A673 (cell line): ENCODE results near the gene NBEAL1. TPM values are rescaled to one million over a fixed set of nuclear protein-coding genes. Genes with fewer than 3 reads are reported as not detected.

Experiments
- BruUV-seq: library from RNA; stranded (reverse); fragments of 400-500 nt; replicated peaks from 2 replicates; lab custom pipeline; 2021; lab: Mats Ljungman, UMichigan
- CTCF ChIA-PET: fragments of 300-600 bp; sonication (Branson Sonifier 250); formaldehyde crosslinking; loops from one replicate; lab custom pipeline; 2022; ENCODE audit warnings: antibody characterized with exemption; lab: Charles Lee
- POLR2A ChIA-PET: fragments of 300-600 bp; sonication (Branson Sonifier 250); formaldehyde crosslinking; loops from one replicate; lab custom pipeline; 2022; ENCODE audit warnings: antibody characterized with exemption; ENCODE audit not compliant: low non-redundant PET; lab: Charles Lee
- DNase-seq: peaks from one replicate; pipeline ENCODE4 v3.0.0-alpha.2; 2015; ENCODE audit warnings: low spot score
- H3K27ac ChIP-seq: fragments of 200-600 bp; sonication (generic); 2 replicates; pipeline ENCODE4 v1.5.1; 2016; ENCODE audit warnings: mixed run types, low read depth, mild to moderate bottlenecking, mixed read lengths, antibody characterized with exemption, low read length; ENCODE audit not compliant: poor library complexity, severe bottlenecking
- H3K27me3 ChIP-seq: fragments of 200-600 bp; sonication (generic); replicated peaks from 2 replicates; pipeline ENCODE4 v1.6.1; 2017; ENCODE audit warnings: mixed run types, low read depth, mild to moderate bottlenecking, mixed read lengths, antibody characterized with exemption, low read length; ENCODE audit not compliant: insufficient read depth, poor library complexity
- H3K36me3 ChIP-seq: fragments of 200-600 bp; sonication (generic); 2 replicates; pipeline ENCODE4 v1.6.1; 2016; ENCODE audit warnings: mixed run types, mild to moderate bottlenecking, mixed read lengths, antibody characterized with exemption, low read length; ENCODE audit not compliant: insufficient read depth, poor library complexity, severe bottlenecking
- H3K4me1 ChIP-seq: fragments of 200-600 bp; sonication (generic); 2 replicates; pipeline ENCODE4 v1.6.1; 2017; ENCODE audit warnings: mixed run types, mild to moderate bottlenecking, mixed read lengths, antibody characterized with exemption, low read length; ENCODE audit not compliant: insufficient read depth, poor library complexity, severe bottlenecking
- H3K4me3 ChIP-seq: fragments of 200-600 bp; sonication (generic); 2 replicates; pipeline ENCODE4 v1.5.1; 2016; ENCODE audit warnings: low read depth, mixed run types, mild to moderate bottlenecking, mixed read lengths, low read length; ENCODE audit not compliant: poor library complexity, severe bottlenecking
- H3K9me3 ChIP-seq: fragments of 200-600 bp; sonication (generic); 2 replicates; pipeline ENCODE4 v1.6.1; 2016; ENCODE audit warnings: mixed run types, low read depth, mild to moderate bottlenecking, mixed read lengths, antibody characterized with exemption, low read length; ENCODE audit not compliant: poor library complexity, severe bottlenecking
- EZH2 ChIP-seq: fragments of 200-600 bp; sonication (generic); IDR thresholded peaks from 2 replicates; pipeline ENCODE4 v1.6.1; 2017; ENCODE audit warnings: borderline replicate concordance, low read depth, mild to moderate bottlenecking, mixed read lengths, antibody characterized with exemption, low read length; ENCODE audit not compliant: poor library complexity, severe bottlenecking
- intact Hi-C: fragments of 100-400 bp; cut with micrococcal nuclease; formaldehyde crosslinking; loops from one replicate; pipeline ENCODE4 v1.10.0; 2022; ENCODE audit not compliant: unreplicated experiment
- total RNA-seq: library from RNA; stranded (reverse); gene quantifications from 2 replicates; pipeline ENCODE4 v1.2.3, GENCODE V29; 2021
- TF ChIP-seq, protein P1 (sequence below): fragments of 300-800, 200-600 bp; sonication (generic); conservative IDR thresholded peaks from 2 replicates; pipeline ENCODE4 v1.5.1; 2017; ENCODE audit warnings: low read depth, mild to moderate bottlenecking, antibody characterized with exemption, low read length, moderate library complexity, mixed read lengths

The NBEAL1 gene
- total RNA-seq, 1 experiment from 2014 or later: 15.8 TPM

GRCh38 chr2:203043226-203043625 lies 28.6 kb downstream of the NBEAL1 start:
- POLR2A ChIA-PET: no interaction called here
- CTCF ChIA-PET: no interaction called here
- no peak overlapping the region for H3K4me3 ChIP-seq
- no peaks in the 10 kb centered on the region for H3K9me3 ChIP-seq
- intact Hi-C loops: no loop called here
- H3K27me3 ChIP-seq: no peaks in the 10 kb centered on the region
- DNase-seq: no peak
- no peaks in the 10 kb centered on the region for H3K4me1 ChIP-seq
- H3K27ac ChIP-seq: no peak overlapping the region
- TF ChIP-seq EZH2: no peak
- TF ChIP-seq, protein P1, sequence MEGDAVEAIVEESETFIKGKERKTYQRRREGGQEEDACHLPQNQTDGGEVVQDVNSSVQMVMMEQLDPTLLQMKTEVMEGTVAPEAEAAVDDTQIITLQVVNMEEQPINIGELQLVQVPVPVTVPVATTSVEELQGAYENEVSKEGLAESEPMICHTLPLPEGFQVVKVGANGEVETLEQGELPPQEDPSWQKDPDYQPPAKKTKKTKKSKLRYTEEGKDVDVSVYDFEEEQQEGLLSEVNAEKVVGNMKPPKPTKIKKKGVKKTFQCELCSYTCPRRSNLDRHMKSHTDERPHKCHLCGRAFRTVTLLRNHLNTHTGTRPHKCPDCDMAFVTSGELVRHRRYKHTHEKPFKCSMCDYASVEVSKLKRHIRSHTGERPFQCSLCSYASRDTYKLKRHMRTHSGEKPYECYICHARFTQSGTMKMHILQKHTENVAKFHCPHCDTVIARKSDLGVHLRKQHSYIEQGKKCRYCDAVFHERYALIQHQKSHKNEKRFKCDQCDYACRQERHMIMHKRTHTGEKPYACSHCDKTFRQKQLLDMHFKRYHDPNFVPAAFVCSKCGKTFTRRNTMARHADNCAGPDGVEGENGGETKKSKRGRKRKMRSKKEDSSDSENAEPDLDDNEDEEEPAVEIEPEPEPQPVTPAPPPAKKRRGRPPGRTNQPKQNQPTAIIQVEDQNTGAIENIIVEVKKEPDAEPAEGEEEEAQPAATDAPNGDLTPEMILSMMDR: no peak
- BruUV-seq: no TSS peak
- no peaks in the 10 kb centered on the region for H3K36me3 ChIP-seq

DNA sequence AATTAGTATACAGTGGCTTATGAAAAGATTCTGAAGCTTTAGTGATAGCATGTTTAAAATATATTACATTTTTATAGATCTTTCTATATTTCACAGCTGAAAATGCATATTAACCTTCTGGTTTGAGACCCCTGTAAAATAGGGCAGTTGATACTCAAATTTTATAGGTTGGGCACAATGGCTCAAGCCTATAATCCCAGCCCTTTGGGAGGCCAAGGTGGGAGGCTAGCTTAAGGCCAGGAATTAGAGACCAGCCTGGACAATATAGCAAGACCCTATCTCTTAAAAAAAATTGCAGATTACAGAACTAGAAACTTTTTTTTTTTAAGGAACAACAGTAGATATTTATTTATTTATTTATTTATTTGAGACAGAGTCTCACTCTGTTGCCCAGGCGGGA lies 31.2 kb downstream of the NBEAL1 start:
- H3K4me3 ChIP-seq: no peak overlapping the region
- no peaks in the 10 kb centered on the region for H3K27me3 ChIP-seq
- H3K4me1 ChIP-seq: no peaks in the 10 kb centered on the region
- intact Hi-C loops: no loop called here
- H3K36me3 ChIP-seq: no peaks in the 10 kb centered on the region
- ChIA-PET CTCF (no interaction called here), POLR2A (no interaction called here)
- no peaks in the 10 kb centered on the region for H3K9me3 ChIP-seq
- DNase-seq: no peak
- TF ChIP-seq, protein P1: no peak
- no peak for TF ChIP-seq EZH2
- H3K27ac ChIP-seq: no peak overlapping the region
- no TSS peak for BruUV-seq

DNA sequence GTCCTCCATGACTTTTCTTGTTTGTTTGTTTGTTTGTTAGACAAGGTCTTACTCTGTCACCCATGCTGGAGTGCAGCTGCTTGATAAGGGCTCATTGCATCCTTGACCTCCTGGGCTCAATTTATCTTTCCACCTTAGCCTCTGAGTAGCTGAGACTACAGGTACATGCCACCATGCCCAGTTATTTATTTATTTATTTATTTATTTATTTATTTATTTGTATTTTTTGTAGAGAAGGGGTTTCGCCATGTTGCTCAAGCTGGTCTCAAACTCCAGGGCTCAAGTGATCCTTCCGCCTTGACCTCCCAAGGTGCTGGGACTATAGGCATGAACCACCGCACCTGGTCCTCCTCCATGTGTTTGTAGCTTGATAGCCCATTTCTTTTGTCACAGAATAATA lies 37.9 kb downstream of the NBEAL1 start:
- BruUV-seq: no TSS peak
- no peak overlapping the region for H3K27ac ChIP-seq
- no peaks in the 10 kb centered on the region for H3K36me3 ChIP-seq
- intact Hi-C loops: no loop called here
- H3K4me3 ChIP-seq: no peak overlapping the region
- DNase-seq: no peak
- no peaks in the 10 kb centered on the region for H3K4me1 ChIP-seq
- CTCF ChIA-PET: no interaction called here
- POLR2A ChIA-PET: no interaction called here
- H3K9me3 ChIP-seq: no peaks in the 10 kb centered on the region
- TF ChIP-seq EZH2: no peak
- TF ChIP-seq, protein P1: no peak
- no peaks in the 10 kb centered on the region for H3K27me3 ChIP-seq
